ENCODE measurements around the gene MYCN.

DNA sequence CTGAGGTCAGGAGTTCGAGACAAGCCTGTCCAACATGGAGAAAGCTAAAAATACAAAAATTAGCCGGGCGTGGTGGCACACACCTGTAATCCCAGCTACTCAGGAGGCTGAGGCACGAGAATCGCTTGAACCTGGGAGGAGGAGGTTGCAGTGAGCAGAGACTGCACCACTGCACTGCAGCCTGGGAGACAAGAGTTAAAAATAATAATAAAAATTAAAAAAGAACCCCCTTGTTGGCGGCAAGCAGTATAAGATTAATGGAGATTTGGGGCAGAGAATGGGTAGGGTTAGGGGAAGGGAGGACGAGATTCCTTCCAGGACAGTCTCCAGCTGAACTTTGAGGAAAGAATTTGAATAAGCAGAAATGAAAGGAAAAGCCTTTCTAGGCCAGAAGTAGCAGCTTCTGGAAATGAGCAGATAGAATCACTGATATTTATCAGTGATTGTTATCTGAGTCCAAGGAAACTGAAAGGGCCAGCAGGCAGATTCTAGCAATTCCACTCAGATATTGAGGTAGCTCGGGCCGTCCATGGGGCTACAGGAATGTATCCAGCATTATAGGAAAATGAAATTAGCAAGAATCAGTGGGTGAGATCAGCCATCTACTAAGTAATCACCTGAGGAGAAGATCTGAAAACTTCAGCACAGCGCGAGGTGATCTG lies 7.0 kb upstream of the MYCN start:
- TF ChIP-seq, protein P1, sequence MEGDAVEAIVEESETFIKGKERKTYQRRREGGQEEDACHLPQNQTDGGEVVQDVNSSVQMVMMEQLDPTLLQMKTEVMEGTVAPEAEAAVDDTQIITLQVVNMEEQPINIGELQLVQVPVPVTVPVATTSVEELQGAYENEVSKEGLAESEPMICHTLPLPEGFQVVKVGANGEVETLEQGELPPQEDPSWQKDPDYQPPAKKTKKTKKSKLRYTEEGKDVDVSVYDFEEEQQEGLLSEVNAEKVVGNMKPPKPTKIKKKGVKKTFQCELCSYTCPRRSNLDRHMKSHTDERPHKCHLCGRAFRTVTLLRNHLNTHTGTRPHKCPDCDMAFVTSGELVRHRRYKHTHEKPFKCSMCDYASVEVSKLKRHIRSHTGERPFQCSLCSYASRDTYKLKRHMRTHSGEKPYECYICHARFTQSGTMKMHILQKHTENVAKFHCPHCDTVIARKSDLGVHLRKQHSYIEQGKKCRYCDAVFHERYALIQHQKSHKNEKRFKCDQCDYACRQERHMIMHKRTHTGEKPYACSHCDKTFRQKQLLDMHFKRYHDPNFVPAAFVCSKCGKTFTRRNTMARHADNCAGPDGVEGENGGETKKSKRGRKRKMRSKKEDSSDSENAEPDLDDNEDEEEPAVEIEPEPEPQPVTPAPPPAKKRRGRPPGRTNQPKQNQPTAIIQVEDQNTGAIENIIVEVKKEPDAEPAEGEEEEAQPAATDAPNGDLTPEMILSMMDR (IDR thresholded peaks at IDR 0.05): no peak
- no peak for TF ChIP-seq POLR2A (IDR thresholded peaks at IDR 0.05)

Data from ovary (tissue), 3 donors.